SU-DHL-6 (cell line): Measurements from ENCODE around the gene POLR2H.

Experiments used
- CTCF ChIP-seq: fragments of 200-600 bp; sonication (generic); IDR thresholded peaks from one replicate; pipeline ENCODE4 v1.5.1; 2017; ENCODE audit warnings: antibody characterized with exemption, mild to moderate bottlenecking, low read length, moderate library complexity; ENCODE audit not compliant: insufficient read depth, poor library complexity, severe bottlenecking
- EZH2phosphoT487 ChIP-seq: fragments of 200-600 bp; sonication (generic), shearing (Covaris generic); conservative IDR thresholded peaks from 2 replicates; pipeline ENCODE4 v1.6.1; 2018; ENCODE audit warnings: mild to moderate bottlenecking, antibody characterized with exemption, low read length, moderate library complexity, mixed read lengths

GRCh38 chr3:184349563-184350470 is 11.7 kb upstream of the POLR2H start:
- TF ChIP-seq CTCF: no peak
- no peak for TF ChIP-seq EZH2phosphoT487
